GM04503 (cell line): ENCODE data around the gene CCSER1.
"Not testable (repeated sequence)": the region's sequence is repeated elsewhere in the genome, so short reads cannot be mapped to it uniquely, and the experiment has no call there.

ENCODE experiments used
- DNase-seq: peaks from one replicate; pipeline ENCODE4 v3.0.0-alpha.2; 2012; ENCODE audit warnings: low read depth

Gene CCSER1

DNA sequence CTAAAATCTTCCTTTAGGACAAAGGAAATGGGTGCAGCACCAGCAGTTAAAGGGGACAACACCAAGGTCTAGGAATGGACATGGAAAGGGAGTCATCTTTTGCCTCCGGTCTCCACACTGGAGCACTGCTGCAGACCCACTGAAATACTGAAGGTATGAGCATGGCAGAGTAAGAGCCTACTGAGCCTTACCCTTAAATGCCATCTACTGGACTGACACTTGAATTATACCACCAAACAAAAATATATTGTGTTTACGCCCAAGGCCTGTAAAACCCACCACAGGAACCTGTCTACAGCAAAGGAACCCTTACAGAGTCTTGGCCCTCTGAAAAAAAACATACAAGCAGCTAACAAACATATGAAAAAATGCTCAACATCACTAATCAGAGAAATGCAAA is 443.4 kb downstream of the CCSER1 start:
- DNase-seq, result no peak

DNA sequence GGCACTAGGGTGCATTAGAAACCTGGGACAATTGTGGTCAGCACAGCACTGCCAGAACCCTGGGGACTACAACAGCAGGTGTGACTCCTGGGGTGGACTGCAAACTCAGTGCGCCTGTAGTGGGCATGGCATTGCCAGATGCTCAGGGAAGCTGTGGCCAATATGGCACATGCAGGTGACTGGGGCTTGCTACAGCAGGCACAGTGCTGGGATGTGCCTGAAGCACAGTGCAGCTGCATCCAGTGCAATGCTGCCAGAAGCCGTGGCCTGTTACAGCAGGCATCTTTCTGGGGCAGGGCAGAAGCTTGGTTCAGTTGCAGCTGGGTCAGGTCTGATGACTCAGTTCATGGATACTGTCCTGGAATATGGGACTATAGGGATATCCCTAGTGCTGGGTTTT is 445.8 kb downstream of the CCSER1 start:
- no peak for DNase-seq

GRCh38 chr4:90575371-90575770 is 448.2 kb downstream of the CCSER1 start:
- DNase-seq, result no peak

DNA sequence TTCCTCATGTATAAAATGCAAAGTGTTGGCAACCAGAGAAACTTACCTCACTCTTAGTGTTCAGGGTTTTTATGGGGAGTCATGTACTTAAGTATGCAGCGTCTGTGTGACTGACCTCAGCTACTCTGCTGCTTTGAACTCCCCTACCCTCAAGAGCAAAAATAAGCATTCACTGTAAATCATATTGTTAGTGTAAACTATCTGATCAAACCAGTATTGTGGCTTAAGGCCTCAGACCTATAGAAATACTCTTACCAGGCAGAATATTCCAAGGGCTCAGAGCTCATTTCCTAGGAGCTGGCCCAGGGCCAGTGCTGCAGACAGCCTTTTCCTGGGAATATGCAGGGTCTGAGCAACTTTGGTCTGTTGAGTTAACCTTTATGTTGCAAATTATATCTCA is 453.1 kb downstream of the CCSER1 start:
- no peak for DNase-seq

- no peak for DNase-seq
Measured at GRCh38 chr4:90582087-90582486, 454.9 kb downstream of the CCSER1 start.

- DNase-seq, result no peak
Measured at GRCh38 chr4:90584051-90584450, 456.9 kb downstream of the CCSER1 start.

DNA sequence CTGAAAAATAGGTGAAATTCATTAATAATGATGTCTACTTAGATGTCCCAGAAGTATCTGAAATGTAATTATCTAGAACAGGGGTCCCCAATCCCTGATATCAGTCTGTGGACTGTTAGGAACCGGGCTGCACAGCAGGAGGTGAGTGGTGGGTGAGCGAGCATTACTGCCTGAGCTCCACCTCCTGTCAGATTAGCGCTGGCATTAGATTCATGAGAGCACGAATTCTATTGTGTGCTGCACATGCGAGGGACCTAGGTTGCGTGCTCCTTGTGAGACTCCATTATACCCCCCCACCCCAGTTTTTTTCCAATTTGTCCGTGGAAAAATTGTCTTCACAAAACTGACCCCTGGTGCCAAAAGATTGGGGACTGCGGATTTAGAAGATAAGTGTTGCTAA is 458.8 kb downstream of the CCSER1 start:
- DNase-seq, result no peak

DNA sequence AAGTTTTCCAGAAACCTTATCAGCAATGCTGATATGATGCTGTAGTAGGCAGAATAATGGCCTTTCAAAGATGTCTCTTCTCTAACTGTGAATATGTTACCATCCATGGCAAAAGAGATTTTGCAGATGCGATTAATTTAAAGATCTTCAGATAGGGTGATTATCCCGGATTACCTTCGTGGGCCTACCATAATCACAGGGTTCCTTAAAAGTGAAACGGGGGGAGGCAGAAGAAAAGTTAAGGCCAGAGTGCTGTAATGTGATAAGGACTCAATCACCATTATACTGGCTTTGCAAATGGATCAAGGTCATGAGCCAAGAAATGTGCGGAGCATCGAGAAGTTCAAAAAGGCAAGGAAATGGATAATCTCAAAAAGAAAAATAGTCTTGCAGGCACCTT is 459.6 kb downstream of the CCSER1 start:
- no peak for DNase-seq

DNA sequence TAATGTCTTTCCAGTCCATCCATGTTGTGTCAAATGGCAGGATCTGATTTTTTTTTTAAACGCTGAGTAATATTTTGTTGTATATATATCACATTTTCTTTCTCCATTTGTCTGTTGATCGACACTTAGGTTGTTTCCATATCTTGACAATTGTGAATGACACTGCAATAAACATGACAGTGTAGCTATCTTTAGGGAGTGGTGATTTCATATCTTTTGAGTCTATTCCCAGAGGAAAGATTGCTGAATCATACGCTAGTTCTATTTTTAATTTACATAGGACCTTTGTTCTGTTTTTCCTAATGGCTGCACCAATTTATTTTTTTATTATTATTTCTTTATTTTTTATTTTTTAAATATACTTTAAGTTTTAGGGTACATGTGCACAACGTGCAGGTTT is 470.7 kb downstream of the CCSER1 start:
- DNase-seq, result no peak

DNA sequence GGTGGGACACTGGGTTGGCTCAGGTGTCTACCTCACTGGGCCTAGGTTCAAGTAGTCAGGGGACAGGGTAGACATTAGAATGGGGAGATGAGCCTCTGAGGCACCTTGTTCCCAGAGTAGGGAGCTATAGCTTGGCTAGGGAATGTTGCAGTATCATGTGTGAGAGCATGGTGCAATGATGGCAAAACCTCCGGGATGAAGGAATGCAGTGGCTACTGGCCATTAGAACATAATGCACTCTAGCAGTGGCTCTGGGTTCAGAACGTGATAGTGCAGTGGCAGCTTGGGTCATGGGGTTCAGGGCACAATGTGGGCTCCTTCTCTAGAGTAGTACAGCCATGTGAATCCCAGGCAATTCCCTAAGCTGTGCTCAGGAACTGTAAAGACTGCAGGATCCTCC is 471.5 kb downstream of the CCSER1 start:
- no peak for DNase-seq

- no peak for DNase-seq
Measured at GRCh38 chr4:90602726-90603125, 475.5 kb downstream of the CCSER1 start.

GRCh38 chr4:90603540-90603939 is 476.3 kb downstream of the CCSER1 start:
- no peak for DNase-seq

DNA sequence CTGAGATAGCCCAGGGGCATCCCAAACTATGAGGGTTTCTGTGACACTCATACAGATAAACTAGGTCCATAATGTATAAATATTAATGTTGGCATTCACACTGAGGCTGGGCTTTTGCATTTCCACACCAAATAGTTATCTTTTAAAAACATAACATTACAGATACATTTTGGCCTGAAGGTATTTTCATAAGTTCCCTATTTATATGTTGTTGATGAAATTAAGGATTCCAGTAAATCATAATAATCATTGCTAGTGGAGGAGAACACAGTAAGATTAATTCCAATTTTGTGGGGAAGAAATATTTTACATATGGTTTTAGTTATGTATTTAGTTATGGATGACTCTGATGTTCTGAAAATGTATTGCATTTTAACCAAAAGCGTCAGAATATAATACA is 479.6 kb downstream of the CCSER1 start:
- DNase-seq, result no peak

- no peak for DNase-seq
Measured at GRCh38 chr4:90614371-90614770, 487.2 kb downstream of the CCSER1 start.

DNA sequence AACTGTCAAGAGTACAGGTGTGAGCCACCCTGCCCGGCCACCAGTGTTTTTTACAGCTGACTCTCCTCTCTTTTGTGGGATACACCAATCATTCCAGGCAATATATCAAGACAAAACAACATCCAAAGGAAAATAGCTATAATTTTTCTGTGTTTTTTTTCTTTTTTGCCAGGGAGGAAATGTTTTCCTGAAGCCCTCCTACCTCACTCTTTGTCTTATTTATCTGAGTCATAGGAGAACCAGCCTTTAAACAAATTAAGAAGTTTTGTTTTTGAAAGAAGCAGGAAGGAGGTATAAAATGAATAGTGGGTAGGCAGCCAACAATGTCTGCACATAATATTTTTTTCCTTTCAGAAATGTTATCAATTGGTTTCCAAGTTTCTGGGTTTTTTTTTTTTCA is 493.9 kb downstream of the CCSER1 start:
- DNase-seq, result no peak

DNA sequence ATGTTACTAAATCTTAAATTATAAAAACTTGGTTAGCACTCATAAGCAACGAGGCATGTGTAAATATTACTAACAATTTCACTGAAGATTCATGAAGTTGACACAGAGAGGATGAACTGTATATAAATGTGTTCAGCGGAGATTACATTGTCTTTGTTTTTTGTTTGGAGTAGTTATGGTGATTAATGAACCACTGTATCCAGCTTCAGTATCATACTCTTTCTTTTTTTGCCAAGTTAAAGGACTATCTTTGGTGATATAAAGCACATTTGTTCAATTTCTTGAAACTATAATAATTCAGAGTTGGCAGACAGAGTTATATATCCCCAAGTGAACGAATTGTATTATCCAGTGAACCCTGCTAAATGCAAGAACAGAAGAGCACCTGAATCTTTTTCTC is 497.6 kb downstream of the CCSER1 start:
- DNase-seq, result no peak

GRCh38 chr4:90641861-90642599 is 514.8 kb downstream of the CCSER1 start:
- no peak for DNase-seq

- no peak for DNase-seq
Measured at GRCh38 chr4:90643156-90643555, 516.0 kb downstream of the CCSER1 start.

GRCh38 chr4:90648311-90648710 is 521.1 kb downstream of the CCSER1 start:
- DNase-seq, result no peak

DNA sequence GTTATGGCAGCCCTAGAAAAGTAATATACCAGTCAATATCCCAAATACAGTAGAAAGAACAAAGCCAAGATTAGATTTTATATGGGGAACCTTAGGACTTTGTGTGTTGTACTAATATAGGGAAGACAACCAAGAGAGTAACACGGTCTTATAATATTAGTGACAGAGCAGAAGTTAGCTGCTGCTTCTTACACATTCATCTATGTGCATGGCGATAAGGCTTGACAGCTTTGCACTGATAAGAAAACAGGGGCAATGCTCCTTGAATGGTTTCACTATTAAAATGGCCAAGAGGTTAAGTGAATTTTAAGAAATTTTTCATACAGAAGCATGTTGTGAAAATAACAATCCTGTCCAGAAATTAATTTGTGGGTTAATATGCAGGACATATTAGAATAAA is 521.6 kb downstream of the CCSER1 start:
- DNase-seq, result no peak

DNA sequence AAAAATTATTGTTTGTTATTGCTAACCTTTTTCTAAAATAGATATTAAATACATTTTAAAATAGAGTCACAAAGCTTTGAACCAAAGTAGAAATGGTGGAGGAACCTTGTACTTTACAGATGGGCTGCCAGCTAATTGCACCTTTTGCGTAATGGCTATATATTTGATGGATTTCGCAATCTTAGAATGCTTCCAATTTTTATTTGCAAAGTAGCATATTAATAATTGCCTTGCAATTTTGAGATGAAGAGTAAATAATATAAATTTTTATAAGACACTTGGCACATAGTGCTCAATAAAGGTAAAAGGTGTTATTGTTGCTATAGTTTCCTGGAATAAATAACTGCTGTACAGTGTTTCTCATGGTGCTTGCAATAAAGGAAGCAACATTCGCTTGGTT is 533.5 kb downstream of the CCSER1 start:
- no peak for DNase-seq

- no peak for DNase-seq
Measured at GRCh38 chr4:90670183-90670582, 543.0 kb downstream of the CCSER1 start.

DNA sequence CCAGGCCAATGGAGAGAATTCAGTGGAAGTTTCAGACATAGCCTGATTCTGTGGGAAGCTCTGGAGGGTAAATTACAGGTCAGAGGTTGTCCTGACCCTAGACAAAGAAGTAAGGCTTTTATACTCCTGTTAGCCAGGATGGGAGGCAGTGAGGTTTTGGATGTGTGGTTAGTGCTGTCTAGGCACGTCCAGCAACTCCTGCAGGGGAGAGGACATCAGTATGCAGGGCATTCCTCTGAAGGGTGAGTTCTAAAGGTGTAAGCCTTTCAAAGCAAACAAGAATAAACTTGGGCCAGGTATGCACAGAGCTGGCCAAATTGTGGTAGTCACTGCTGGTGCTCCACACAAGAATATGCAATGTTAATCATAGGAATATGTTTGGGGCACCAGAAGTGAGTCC is 562.5 kb downstream of the CCSER1 start:
- no peak for DNase-seq

- DNase-seq, result no peak
Measured at GRCh38 chr4:90695411-90695810, 568.2 kb downstream of the CCSER1 start.

DNA sequence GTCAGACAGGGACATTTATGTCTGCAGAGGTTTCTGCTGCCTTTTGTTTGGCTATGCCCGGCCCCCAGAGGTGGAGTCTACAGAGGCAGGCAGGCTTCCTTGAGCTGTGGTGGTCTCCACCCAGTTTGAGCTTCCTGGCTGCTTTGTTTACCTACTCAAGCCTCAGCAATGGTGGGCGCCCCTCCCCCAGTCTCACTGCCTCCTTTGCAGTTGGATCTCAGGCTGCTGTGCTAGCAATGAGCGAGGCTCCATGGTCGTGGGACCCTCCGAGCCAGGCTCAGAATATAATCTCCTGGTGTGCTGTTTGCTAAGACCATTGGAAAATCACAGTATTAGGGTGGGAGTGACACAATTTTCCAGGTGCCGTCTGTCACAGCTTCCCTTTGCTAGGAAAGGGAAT is 578.3 kb downstream of the CCSER1 start:
- DNase-seq, result not testable (repeated sequence)
